Measurements from ENCODE around the gene FOXL2NB. TPM values are rescaled to one million over a fixed set of nuclear protein-coding genes. Genes with fewer than 3 reads are reported as not detected.

The FOXL2NB gene
- total RNA-seq, 1 experiment from 2014 or later = 2.2 TPM

DNA sequence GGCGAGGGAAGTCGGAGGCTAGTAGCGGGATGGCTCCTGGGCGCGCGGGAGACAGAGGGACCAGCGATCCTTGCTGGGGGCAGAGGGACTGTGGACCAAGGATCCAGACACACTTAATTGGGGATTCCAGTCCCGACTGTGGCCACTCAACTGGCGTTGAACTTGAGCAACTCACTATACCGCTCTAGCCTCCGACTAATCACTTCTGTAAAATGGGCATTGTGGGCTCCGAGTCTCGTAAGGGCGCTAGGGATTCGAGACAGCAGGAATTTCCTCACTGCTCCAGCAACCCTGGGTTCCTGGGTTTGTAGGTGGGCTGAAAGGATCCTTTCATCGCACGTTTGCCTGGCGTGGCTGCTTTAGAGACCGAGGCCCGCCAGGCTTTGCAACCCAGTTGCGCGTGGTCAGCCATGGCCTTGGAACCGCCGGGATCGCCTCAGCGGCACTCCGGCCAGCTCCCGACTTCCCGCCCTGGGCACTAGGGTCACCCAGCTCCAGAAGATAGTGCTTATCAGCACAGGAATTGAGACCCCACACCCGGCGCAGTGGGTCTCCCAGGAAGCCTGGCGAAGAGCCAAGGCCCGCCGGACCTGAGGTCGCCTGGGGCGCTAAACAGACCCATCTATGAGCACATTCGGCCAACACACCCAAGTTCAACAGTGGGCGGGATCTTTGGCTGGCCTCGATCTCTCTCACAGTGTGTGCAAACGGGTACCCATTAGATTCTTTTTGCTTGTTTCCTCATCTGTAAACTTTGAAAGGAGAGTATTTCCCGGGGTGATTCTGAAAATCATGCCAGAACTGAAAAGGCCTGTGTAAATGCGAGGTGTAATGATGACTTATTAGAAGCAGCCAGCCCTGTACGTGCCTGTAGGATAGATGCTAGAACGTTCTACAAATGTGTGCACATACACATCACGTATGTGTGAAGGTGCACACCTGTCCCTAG lies 10.0 kb upstream of the FOXL2NB start:
- Mint-ChIP-seq H3K27me3 (ENCODE audit: insufficient read depth, unreplicated experiment) (no peaks in the 10 kb centered on the region), H3K36me3 (ENCODE audit: insufficient read depth, unreplicated experiment) (no peaks in the 10 kb centered on the region), H3K9me3 (ENCODE audit: unreplicated experiment) (no peaks in the 10 kb centered on the region), H3K27ac (ENCODE audit: unreplicated experiment) (no peak overlapping the region), H3K4me3 (ENCODE audit: unreplicated experiment) (no peak overlapping the region), H3K4me1 (ENCODE audit: low read depth, unreplicated experiment) (no peaks in the 10 kb centered on the region)
- TF ChIP-seq, protein P1, sequence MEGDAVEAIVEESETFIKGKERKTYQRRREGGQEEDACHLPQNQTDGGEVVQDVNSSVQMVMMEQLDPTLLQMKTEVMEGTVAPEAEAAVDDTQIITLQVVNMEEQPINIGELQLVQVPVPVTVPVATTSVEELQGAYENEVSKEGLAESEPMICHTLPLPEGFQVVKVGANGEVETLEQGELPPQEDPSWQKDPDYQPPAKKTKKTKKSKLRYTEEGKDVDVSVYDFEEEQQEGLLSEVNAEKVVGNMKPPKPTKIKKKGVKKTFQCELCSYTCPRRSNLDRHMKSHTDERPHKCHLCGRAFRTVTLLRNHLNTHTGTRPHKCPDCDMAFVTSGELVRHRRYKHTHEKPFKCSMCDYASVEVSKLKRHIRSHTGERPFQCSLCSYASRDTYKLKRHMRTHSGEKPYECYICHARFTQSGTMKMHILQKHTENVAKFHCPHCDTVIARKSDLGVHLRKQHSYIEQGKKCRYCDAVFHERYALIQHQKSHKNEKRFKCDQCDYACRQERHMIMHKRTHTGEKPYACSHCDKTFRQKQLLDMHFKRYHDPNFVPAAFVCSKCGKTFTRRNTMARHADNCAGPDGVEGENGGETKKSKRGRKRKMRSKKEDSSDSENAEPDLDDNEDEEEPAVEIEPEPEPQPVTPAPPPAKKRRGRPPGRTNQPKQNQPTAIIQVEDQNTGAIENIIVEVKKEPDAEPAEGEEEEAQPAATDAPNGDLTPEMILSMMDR (IDR thresholded peaks at IDR 0.05; ENCODE audit: insufficient read depth in 1 of 2, low read depth in 1 of 2, low read length in 1 of 2, severe bottlenecking in 1 of 2, unreplicated experiment in 1 of 2) = no peak
- ChIA-PET CTCF (interaction anchor here (1.0 to 1.5 kb wide), 15 partner anchors 8 to 495 kb away, joined by 3 to 20 read pairs (median 7); partner anchors contain the start of genes FOXL2 and FOXL2NB), POLR2A (no interaction called here)
- Histone ChIP-seq H3K4me3 (ENCODE audit: low read depth, low read length) (no peak overlapping the region), H3K27me3 (replicated peaks; ENCODE audit: control insufficient read depth, insufficient read depth, low read length) (no peaks in the 10 kb centered on the region), H3K4me1 (no peaks in the 10 kb centered on the region), H3K36me3 (ENCODE audit: control insufficient read depth, insufficient read depth, low read length) (no peaks in the 10 kb centered on the region), H3K9me3 (no peaks in the 10 kb centered on the region)
- no TSS peak for BruUV-seq (replicated peaks)
- DNase-seq = no peak
- intact Hi-C loops (cut with micrococcal nuclease; ENCODE audit: unreplicated experiment) = no loop called here

DNA sequence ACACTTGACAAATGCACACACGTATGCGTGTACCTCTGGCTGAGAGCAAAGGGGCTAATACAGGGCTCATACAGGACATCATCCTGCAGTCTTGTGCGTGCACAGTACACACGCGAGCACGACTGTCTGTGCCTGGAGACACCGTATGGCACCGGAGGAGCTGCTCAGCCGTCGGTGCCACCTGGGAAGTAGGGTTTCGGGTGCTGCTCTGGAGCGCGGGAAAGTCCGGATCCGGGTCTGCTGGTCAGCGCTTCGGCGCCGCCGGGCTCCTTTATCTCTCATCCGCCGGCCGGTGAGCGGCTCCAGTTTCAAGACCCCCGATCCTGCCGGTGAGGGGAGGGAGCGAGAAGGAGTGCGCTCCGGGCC lies 9.3 kb upstream of the FOXL2NB start:
- Mint-ChIP-seq H3K4me1 (ENCODE audit: low read depth, unreplicated experiment) (no peaks in the 10 kb centered on the region), H3K4me3 (ENCODE audit: unreplicated experiment) (no peak overlapping the region), H3K27me3 (ENCODE audit: insufficient read depth, unreplicated experiment) (no peaks in the 10 kb centered on the region), H3K9me3 (ENCODE audit: unreplicated experiment) (no peaks in the 10 kb centered on the region), H3K36me3 (ENCODE audit: insufficient read depth, unreplicated experiment) (no peaks in the 10 kb centered on the region), H3K27ac (ENCODE audit: unreplicated experiment) (no peak overlapping the region)
- ChIA-PET POLR2A (no interaction called here), CTCF (no interaction called here)
- TF ChIP-seq, protein P1 (IDR thresholded peaks at IDR 0.05; ENCODE audit: insufficient read depth in 1 of 2, low read depth in 1 of 2, low read length in 1 of 2, severe bottlenecking in 1 of 2, unreplicated experiment in 1 of 2) = no peak
- no peak for DNase-seq
- Histone ChIP-seq H3K4me1 (no peaks in the 10 kb centered on the region), H3K27me3 (replicated peaks; ENCODE audit: control insufficient read depth, insufficient read depth, low read length) (no peaks in the 10 kb centered on the region), H3K9me3 (no peaks in the 10 kb centered on the region), H3K4me3 (ENCODE audit: low read depth, low read length) (no peak overlapping the region), H3K36me3 (ENCODE audit: control insufficient read depth, insufficient read depth, low read length) (no peaks in the 10 kb centered on the region)
- intact Hi-C loops (cut with micrococcal nuclease; ENCODE audit: unreplicated experiment) = no loop called here
- BruUV-seq (replicated peaks) = no TSS peak

DNA sequence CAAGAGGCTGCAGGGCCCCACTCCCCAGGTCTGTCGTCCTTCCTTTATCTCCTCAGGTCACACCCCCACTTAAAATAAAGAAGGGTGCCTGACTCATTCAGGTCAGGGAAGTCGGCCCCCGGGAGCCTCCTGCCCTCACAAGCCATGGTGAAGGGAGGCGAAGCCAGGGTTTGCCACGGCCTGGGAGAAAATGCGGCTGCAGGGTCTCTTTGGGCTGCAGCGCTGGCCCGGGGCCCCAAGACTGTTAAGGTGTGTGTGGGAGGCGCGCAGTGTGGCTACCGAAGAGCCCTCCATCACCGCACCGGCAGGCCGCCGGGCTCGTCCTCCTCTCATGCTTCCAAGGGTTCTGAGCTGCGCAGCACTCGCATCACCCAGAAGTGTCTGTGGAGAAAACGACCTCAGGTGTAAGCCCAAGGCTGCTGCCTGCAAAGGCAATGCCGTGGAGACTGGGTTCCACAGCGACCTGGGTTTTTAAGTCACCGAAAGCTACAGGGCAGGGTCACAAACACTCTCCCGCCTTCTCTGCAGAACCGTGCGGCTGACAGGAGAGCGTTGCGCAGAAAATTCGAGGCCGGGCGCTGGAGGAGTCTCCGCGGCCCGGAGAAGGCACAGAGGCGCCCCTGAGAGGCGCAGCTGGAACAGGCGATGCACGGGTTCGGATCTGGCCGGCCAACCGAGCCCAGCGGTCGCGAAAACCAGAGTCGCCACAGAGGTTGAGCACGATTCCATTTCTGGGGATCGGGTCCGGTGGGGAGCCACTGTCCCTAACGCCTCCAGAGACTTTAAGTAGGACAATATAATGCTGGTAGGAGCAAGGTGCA lies 8.8 kb upstream of the FOXL2NB start:
- Mint-ChIP-seq H3K4me3 (ENCODE audit: unreplicated experiment) (no peak overlapping the region), H3K27ac (ENCODE audit: unreplicated experiment) (no peak overlapping the region), H3K27me3 (ENCODE audit: insufficient read depth, unreplicated experiment) (peaks cover under 1% of the 10 kb centered on the region), H3K4me1 (ENCODE audit: low read depth, unreplicated experiment) (no peaks in the 10 kb centered on the region), H3K9me3 (ENCODE audit: unreplicated experiment) (no peaks in the 10 kb centered on the region), H3K36me3 (ENCODE audit: insufficient read depth, unreplicated experiment) (no peaks in the 10 kb centered on the region)
- Histone ChIP-seq H3K27me3 (replicated peaks; ENCODE audit: control insufficient read depth, insufficient read depth, low read length) (no peaks in the 10 kb centered on the region), H3K4me3 (ENCODE audit: low read depth, low read length) (no peak overlapping the region), H3K36me3 (ENCODE audit: control insufficient read depth, insufficient read depth, low read length) (no peaks in the 10 kb centered on the region), H3K4me1 (no peaks in the 10 kb centered on the region), H3K9me3 (no peaks in the 10 kb centered on the region)
- ChIA-PET POLR2A (no interaction called here), CTCF (no interaction called here)
- DNase-seq = no peak
- BruUV-seq (replicated peaks) = no TSS peak
- TF ChIP-seq, protein P1 (IDR thresholded peaks at IDR 0.05; ENCODE audit: insufficient read depth in 1 of 2, low read depth in 1 of 2, low read length in 1 of 2, severe bottlenecking in 1 of 2, unreplicated experiment in 1 of 2) = no peak
- intact Hi-C loops (cut with micrococcal nuclease; ENCODE audit: unreplicated experiment) = no loop called here
